Neural progenitor cell (in vitro differentiated cells): ENCODE data around the gene CDC123. TPM values are rescaled to one million over a fixed set of nuclear protein-coding genes. Genes with fewer than 3 reads are reported as not detected.

Experiments
- DNase-seq: peaks from one replicate; pipeline ENCODE4 v3.0.0-alpha.2; 2016; ENCODE audit warnings: low spot score
- H2AFZ ChIP-seq: fragments of 200-600 bp; sonication (generic); replicated peaks from 2 replicates; pipeline ENCODE4 v1.6.1; 2016; ENCODE audit warnings: antibody characterized with exemption
- H3F3A ChIP-seq: fragments of 200-600 bp; sonication (generic); 2 replicates; pipeline ENCODE4 v1.6.1; 2016; ENCODE audit warnings: antibody characterized with exemption, low read depth
- H3K27ac ChIP-seq: fragments of 200-600 bp; sonication (generic); 2 replicates; pipeline ENCODE4 v1.5.1; 2016; ENCODE audit warnings: mild to moderate bottlenecking
- H3K27me3 ChIP-seq: fragments of 200-600 bp; sonication (generic); 2 replicates; pipeline ENCODE4 v1.6.1; 2016; ENCODE audit warnings: mild to moderate bottlenecking, moderate library complexity
- H3K36me3 ChIP-seq: fragments of 200-600 bp; sonication (generic); 2 replicates; pipeline ENCODE4 v1.5.1; 2016
- H3K4me1 ChIP-seq: fragments of 200-600 bp; sonication (generic); 2 replicates; pipeline ENCODE4 v1.6.1; 2016; ENCODE audit warnings: mixed run types
- H3K4me2 ChIP-seq: fragments of 200-600 bp; sonication (generic); 2 replicates; pipeline ENCODE4 v1.6.1; 2016
- H3K4me3 ChIP-seq: fragments of 200-600 bp; sonication (generic); 2 replicates; pipeline ENCODE4 v1.5.1; 2016
- H3K79me2 ChIP-seq: fragments of 200-600 bp; sonication (generic); 2 replicates; pipeline ENCODE4 v1.6.1; 2016; ENCODE audit warnings: low read depth
- H3K9ac ChIP-seq: fragments of 200-600 bp; sonication (generic); 2 replicates; pipeline ENCODE4 v1.6.1; 2016
- H3K9me3 ChIP-seq: fragments of 200-600 bp; sonication (generic); 2 replicates; pipeline ENCODE4 v1.5.1; 2016; ENCODE audit warnings: low read depth
- H4K20me1 ChIP-seq: fragments of 200-600 bp; sonication (generic); 2 replicates; pipeline ENCODE4 v1.6.1; 2016; ENCODE audit warnings: low read depth
- H3K27ac Mint-ChIP-seq: 3 replicates; pipeline ENCODE4 v1.8.0; 2021; ENCODE audit warnings: mixed read lengths
- H3K27me3 Mint-ChIP-seq: 2 replicates; pipeline ENCODE4 v1.8.0; 2022; ENCODE audit warnings: low read depth, mild to moderate bottlenecking, inconsistent platforms, moderate library complexity, mixed read lengths; ENCODE audit not compliant: insufficient read depth
- H3K36me3 Mint-ChIP-seq: 3 replicates; pipeline ENCODE4 v1.8.0; 2021; ENCODE audit warnings: mixed read lengths
- H3K4me1 Mint-ChIP-seq: 3 replicates; pipeline ENCODE4 v1.8.0; 2021; ENCODE audit warnings: mixed read lengths
- H3K4me3 Mint-ChIP-seq: 3 replicates; pipeline ENCODE4 v1.8.0; 2021; ENCODE audit warnings: mild to moderate bottlenecking, moderate library complexity, mixed read lengths
- H3K9me3 Mint-ChIP-seq: 3 replicates; pipeline ENCODE4 v1.8.0; 2020; ENCODE audit warnings: mixed read lengths
- CTCF ChIP-seq: fragments of 200-600 bp; sonication (generic); IDR thresholded peaks from 2 replicates; pipeline ENCODE4 v1.5.1; 2017; ENCODE audit warnings: antibody characterized with exemption, mild to moderate bottlenecking
- EZH2 ChIP-seq: fragments of 200-600 bp; sonication (generic); IDR thresholded peaks from 2 replicates; pipeline ENCODE4 v1.6.1; 2017; ENCODE audit warnings: antibody characterized with exemption, mild to moderate bottlenecking, moderate library complexity
- EZH2phosphoT487 ChIP-seq: fragments of 200-600 bp; sonication (generic); IDR thresholded peaks from 2 replicates; pipeline ENCODE4 v1.6.1; 2017; ENCODE audit warnings: antibody characterized with exemption
- total RNA-seq: library from RNA; depleted of rRNA; stranded (reverse); fragments of >200 nt; gene quantifications from 2 replicates; pipeline ENCODE4 v1.2.3, GENCODE V29; 2015; ENCODE audit warnings: low replicate concordance

Gene CDC123
- total RNA-seq, 1 donor from 2014 or later: 134 TPM

DNA sequence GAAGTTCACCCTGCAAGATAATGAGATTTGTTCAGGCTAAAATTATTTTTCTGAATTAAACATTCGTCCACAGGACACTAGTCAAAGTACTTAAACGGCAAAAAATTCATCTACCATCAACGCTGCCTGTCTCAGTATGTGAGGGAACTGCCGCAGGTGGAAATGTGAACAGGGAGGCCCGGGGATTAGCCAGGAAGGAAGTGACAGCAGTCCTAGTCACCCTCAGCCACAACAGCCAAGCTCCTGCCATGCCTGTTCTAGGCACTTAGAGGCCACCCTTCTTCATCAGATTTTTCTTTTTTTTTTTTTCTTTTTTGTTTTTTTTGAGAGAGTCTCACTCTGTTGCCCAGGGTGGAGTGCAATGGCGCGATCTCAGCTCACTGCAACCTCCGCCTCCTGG, 9.7 kb upstream of the CDC123 start:
- H2AFZ ChIP-seq: no peak overlapping the region
- H3K9me3 ChIP-seq: no peaks in the 10 kb centered on the region
- H3K27me3 Mint-ChIP-seq: peaks cover 2% of the 10 kb centered on the region
- no peak overlapping the region for H3K27ac ChIP-seq
- no peak overlapping the region for H3K4me2 ChIP-seq
- H3K36me3 Mint-ChIP-seq: peaks cover 13% of the 10 kb centered on the region
- H3K9ac ChIP-seq: no peak overlapping the region
- H3K9me3 Mint-ChIP-seq: no peaks in the 10 kb centered on the region
- H4K20me1 ChIP-seq: peaks cover 4% of the 10 kb centered on the region
- peaks cover 4% of the 10 kb centered on the region for H3F3A ChIP-seq
- H3K4me1 Mint-ChIP-seq: no peaks in the 10 kb centered on the region
- no peak for DNase-seq
- H3K4me1 ChIP-seq: no peaks in the 10 kb centered on the region
- no peaks in the 10 kb centered on the region for H3K27me3 ChIP-seq
- TF ChIP-seq EZH2: no peak
- no peak for TF ChIP-seq CTCF
- no peak for TF ChIP-seq EZH2phosphoT487
- H3K79me2 ChIP-seq: peaks cover 44% of the 10 kb centered on the region
- H3K4me3 ChIP-seq: no peak overlapping the region
- no peak overlapping the region for H3K4me3 Mint-ChIP-seq
- no peaks in the 10 kb centered on the region for H3K36me3 ChIP-seq
- H3K27ac Mint-ChIP-seq: no peak overlapping the region

GRCh38 chr10:12187321-12187905, 8.6 kb upstream of the CDC123 start:
- Histone ChIP-seq H2AFZ (no peak overlapping the region), H3K27me3 (no peaks in the 10 kb centered on the region), H3K9me3 (no peaks in the 10 kb centered on the region), H3K36me3 (no peaks in the 10 kb centered on the region), H3K4me2 (no peak overlapping the region), H3K27ac (no peak overlapping the region), H3K79me2 (peaks cover 55% of the 10 kb centered on the region), H3K4me1 (no peaks in the 10 kb centered on the region), H3F3A (peaks cover under 1% of the 10 kb centered on the region), H3K9ac (no peak overlapping the region), H3K4me3 (no peak overlapping the region), H4K20me1 (peaks cover 4% of the 10 kb centered on the region)
- Mint-ChIP-seq H3K27me3 (peaks cover 2% of the 10 kb centered on the region), H3K4me3 (no peak overlapping the region), H3K36me3 (peaks cover 12% of the 10 kb centered on the region), H3K9me3 (no peaks in the 10 kb centered on the region), H3K4me1 (no peaks in the 10 kb centered on the region), H3K27ac (peak overlapping the region; percentile 36)
- no peak for TF ChIP-seq EZH2
- TF ChIP-seq EZH2phosphoT487: no peak
- no peak for DNase-seq

DNA sequence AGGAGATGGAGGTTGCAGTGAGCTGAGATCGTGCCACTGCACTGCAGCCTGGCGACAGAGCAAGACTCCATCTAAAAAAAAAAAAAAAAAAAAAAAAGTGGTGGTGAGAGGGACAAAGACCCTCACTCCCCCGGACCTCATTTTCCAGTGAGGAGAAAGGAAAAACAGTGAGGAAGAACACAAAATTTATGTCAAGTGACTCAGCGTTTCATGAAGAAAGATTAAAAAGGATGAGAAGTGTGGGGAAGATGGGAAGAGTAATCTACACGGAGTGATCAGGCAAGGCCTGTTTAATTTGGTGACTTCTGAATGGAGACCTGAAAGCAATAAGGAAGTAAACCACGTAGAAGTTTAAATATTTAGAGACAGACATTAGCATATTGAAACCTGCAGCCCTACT, 7.3 kb upstream of the CDC123 start:
- Histone ChIP-seq H3K36me3 (no peaks in the 10 kb centered on the region), H3K9ac (no peak overlapping the region), H4K20me1 (peaks cover 4% of the 10 kb centered on the region), H3K4me1 (no peaks in the 10 kb centered on the region), H3K4me3 (no peak overlapping the region), H3K79me2 (peaks cover 68% of the 10 kb centered on the region), H3K27me3 (no peaks in the 10 kb centered on the region), H2AFZ (no peak overlapping the region), H3K27ac (no peak overlapping the region), H3K9me3 (no peaks in the 10 kb centered on the region), H3F3A (no peaks in the 10 kb centered on the region), H3K4me2 (no peak overlapping the region)
- Mint-ChIP-seq H3K27ac (peak overlapping the region; percentile 17), H3K4me1 (no peaks in the 10 kb centered on the region), H3K9me3 (no peaks in the 10 kb centered on the region), H3K27me3 (peaks cover 2% of the 10 kb centered on the region), H3K4me3 (no peak overlapping the region), H3K36me3 (peaks cover 7% of the 10 kb centered on the region)
- TF ChIP-seq CTCF (no peak), EZH2phosphoT487 (no peak), EZH2 (no peak)
- no peak for DNase-seq

- Histone ChIP-seq H3F3A (no peaks in the 10 kb centered on the region), H3K4me3 (no peak overlapping the region), H4K20me1 (peaks cover 4% of the 10 kb centered on the region), H2AFZ (no peak overlapping the region), H3K9me3 (no peaks in the 10 kb centered on the region), H3K27ac (no peak overlapping the region), H3K79me2 (peaks cover 75% of the 10 kb centered on the region), H3K9ac (no peak overlapping the region), H3K36me3 (no peaks in the 10 kb centered on the region), H3K4me1 (peaks cover 5% of the 10 kb centered on the region), H3K4me2 (no peak overlapping the region), H3K27me3 (no peaks in the 10 kb centered on the region)
- Mint-ChIP-seq H3K4me3 (no peak overlapping the region), H3K27me3 (peaks cover 2% of the 10 kb centered on the region), H3K36me3 (peaks cover 7% of the 10 kb centered on the region), H3K27ac (no peak overlapping the region), H3K9me3 (no peaks in the 10 kb centered on the region), H3K4me1 (peaks cover 5% of the 10 kb centered on the region)
- TF ChIP-seq EZH2phosphoT487: no peak
- no peak for TF ChIP-seq EZH2
- TF ChIP-seq CTCF: no peak
- DNase-seq: no peak
These were observed 6.6 kb upstream of the CDC123 start for GRCh38 chr10:12189426-12189825.
